Liver (tissue), 3 donors: ENCODE measurements around the gene CUL3.

Experiments
- CTCF ChIP-seq: fragments of 150-350 bp; IDR thresholded peaks from 2 replicates; pipeline ENCODE4 v1.5.1; 2017; ENCODE audit warnings: improper control_type of control experiment, low read depth, low read length; ENCODE audit not compliant: missing input control
- FOXA1 ChIP-seq: IDR thresholded peaks from 2 replicates; pipeline ENCODE4 v1.6.1; 2016; ENCODE audit warnings: antibody characterized with exemption
- MAX ChIP-seq: IDR thresholded peaks from 2 replicates; pipeline ENCODE4 v1.6.1; 2016; ENCODE audit warnings: antibody characterized with exemption
- RAD21 ChIP-seq, 2 donors: IDR thresholded peaks; 2 replicates each; pipeline ENCODE4 v1.6.1; 2016; ENCODE audit warnings: antibody characterized with exemption in 2 of 2, mild to moderate bottlenecking in 2 of 2
- REST ChIP-seq: IDR thresholded peaks from 2 replicates; pipeline ENCODE4 v1.6.1; 2016; ENCODE audit warnings: antibody characterized with exemption, mild to moderate bottlenecking
- SP1 ChIP-seq: IDR thresholded peaks from 2 replicates; pipeline ENCODE4 v1.6.1; 2018; ENCODE audit warnings: antibody characterized with exemption, mild to moderate bottlenecking
- TAF1 ChIP-seq: conservative IDR thresholded peaks from 2 replicates; pipeline ENCODE4 v1.6.1; 2016; ENCODE audit warnings: antibody characterized with exemption, mild to moderate bottlenecking
- YY1 ChIP-seq: IDR thresholded peaks from 2 replicates; pipeline ENCODE4 v1.6.1; 2016; ENCODE audit warnings: antibody characterized with exemption, mild to moderate bottlenecking
- donor health status: healthy.
- donor health status: healthy.

GRCh38 chr2:224630659-224631550, 45.7 kb upstream of the CUL3 start:
- TF ChIP-seq CTCF, result no peak
- no peak for TF ChIP-seq TAF1
- TF ChIP-seq RAD21 (IDR thresholded peaks at IDR 0.05), result no peak
- no peak for TF ChIP-seq MAX
- TF ChIP-seq FOXA1, result no peak
- TF ChIP-seq SP1, result no peak
- no peak for TF ChIP-seq YY1
- TF ChIP-seq REST, result no peak
